Right lobe of liver (tissue), 4 donors: Measurements from ENCODE around the gene C10orf71.

Source experiments
- CTCF ChIP-seq, 4 donors: fragments of 200-600 bp in 3 of 4; fragments of 450-650 bp in 1 of 4; IDR thresholded peaks; one replicate each; pipeline versions ENCODE4 v1.5.1 to v1.8.0; 2016 to 2022; ENCODE audit warnings: antibody characterized with exemption in 4 of 4, mild to moderate bottlenecking in 2 of 4
- POLR2A ChIP-seq: fragments of 450-650 bp; IDR thresholded peaks from one replicate; pipeline ENCODE4 v1.6.1; 2017; ENCODE audit warnings: antibody characterized with exemption, mild to moderate bottlenecking
- donor health status: DM: no; HTN: no; CAD: no.
- donor health status: DM: no; HTN: no; CAD: no.
- donor health status: DM: no; HTN: yes; CAD: no.

GRCh38 chr10:49325131-49325915, 26.4 kb downstream of the C10orf71 start:
- no peak for TF ChIP-seq CTCF (IDR thresholded peaks at IDR 0.05)
- no peak for TF ChIP-seq POLR2A
